ENCODE results near the gene MKI67.
A peak's percentile ranks its signal among the peaks of the same experiment; 100 is the strongest.

MKI67 gene

DNA sequence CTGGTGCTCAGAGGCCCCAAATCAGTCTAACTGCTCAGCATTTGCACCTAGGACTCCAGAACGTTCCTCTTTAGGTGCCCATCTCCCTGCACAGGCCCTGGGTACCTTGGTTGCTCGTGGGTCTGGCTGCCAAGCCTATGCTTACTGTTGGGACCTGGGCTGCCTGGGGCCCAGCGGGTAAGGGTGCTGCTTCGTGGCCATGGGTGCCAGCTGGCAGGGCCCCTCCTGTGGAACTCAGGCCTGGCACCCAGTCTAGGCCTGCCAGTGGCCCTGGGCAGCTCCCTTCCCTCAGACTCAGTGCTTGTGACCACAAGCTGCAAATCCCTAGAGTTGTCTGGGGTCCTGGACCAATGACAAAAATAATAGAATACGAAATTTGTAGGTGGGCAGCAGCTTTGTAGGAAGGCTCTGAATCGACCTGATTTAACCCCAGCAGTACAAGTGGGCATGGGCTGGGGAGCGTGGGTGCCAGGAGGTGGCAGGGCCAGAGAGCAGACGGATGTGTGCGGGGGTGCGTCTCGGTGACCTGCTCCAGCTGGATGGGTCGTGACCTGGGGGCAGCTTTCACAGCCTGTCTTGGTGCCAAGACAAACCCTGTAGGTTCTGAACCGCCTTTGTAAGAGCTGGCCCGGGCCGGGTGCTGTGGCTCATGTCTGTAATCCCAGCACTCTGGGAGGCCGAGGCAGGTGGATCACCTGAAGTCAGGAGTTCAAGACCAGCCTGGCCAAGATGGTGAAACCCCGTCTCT is 69.7 kb downstream of the MKI67 start:
- TF ChIP-seq Cebpa-rat (IDR thresholded peaks at IDR 0.05): no peak
- Histone ChIP-seq H3K4me3 (no peak overlapping the region), H3K4me1 (peaks cover 92% of the 10 kb centered on the region), H4K20me1 (peaks cover 79% of the 10 kb centered on the region), H3K9me3 (no peaks in the 10 kb centered on the region), H3K27me3 (no peaks in the 10 kb centered on the region), H3K4me2 (no peak overlapping the region), H3K9ac (no peak overlapping the region), H3K27ac (no peak overlapping the region), H3K36me3 (peaks cover 96% of the 10 kb centered on the region)

DNA sequence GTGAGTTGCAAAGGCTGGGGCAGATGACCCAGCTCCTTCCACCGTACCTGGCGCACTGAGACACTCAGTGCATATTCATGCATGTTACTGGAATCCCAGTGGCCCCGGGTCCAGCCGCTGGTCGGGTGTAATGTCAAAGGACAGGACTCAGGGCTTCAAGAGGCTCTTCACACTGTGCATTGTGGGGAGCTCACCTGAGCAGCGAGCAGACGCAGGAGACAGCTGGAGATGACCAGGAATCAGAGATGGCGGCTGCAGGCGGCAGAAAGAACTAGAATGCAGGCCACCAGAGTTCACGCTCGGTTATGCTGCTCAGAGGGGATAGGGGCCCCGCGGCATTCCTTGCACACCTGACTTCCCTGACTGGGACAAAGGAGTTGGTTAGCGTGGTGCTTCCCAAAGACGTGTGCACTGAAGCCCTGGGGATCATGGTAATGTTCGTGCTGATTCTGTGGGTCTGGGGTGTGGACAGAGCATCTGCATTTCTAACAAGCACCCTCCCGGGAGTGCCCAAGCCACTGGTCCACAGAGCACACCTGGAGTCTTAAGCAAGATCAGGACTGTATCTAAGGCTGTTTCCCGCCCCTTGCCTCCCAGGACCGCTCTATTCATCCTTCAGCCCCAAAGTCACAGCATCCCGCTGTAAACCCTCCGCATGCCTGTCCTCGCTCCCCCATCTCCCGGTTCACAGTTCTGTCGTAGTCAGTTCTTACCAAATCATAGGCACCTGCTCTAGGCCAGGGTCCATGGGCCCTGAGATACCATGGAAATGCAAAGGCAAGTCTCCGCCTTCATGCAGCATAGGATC is 71.0 kb downstream of the MKI67 start:
- peaks cover 92% of the 10 kb centered on the region for H3K4me1 ChIP-seq
- H3K4me3 ChIP-seq: no peak overlapping the region
- H3K36me3 ChIP-seq: peaks cover 99% of the 10 kb centered on the region
- no peak overlapping the region for H3K9ac ChIP-seq
- no peak overlapping the region for H3K4me2 ChIP-seq
- H3K27me3 ChIP-seq: no peaks in the 10 kb centered on the region
- H3K27ac ChIP-seq: peak overlapping the region; percentile 50; the same call in 1 of the 2 replicates
- no peak for TF ChIP-seq Cebpa-rat (IDR thresholded peaks at IDR 0.05)
- peaks cover 91% of the 10 kb centered on the region for H4K20me1 ChIP-seq
- H3K9me3 ChIP-seq: no peaks in the 10 kb centered on the region

DNA sequence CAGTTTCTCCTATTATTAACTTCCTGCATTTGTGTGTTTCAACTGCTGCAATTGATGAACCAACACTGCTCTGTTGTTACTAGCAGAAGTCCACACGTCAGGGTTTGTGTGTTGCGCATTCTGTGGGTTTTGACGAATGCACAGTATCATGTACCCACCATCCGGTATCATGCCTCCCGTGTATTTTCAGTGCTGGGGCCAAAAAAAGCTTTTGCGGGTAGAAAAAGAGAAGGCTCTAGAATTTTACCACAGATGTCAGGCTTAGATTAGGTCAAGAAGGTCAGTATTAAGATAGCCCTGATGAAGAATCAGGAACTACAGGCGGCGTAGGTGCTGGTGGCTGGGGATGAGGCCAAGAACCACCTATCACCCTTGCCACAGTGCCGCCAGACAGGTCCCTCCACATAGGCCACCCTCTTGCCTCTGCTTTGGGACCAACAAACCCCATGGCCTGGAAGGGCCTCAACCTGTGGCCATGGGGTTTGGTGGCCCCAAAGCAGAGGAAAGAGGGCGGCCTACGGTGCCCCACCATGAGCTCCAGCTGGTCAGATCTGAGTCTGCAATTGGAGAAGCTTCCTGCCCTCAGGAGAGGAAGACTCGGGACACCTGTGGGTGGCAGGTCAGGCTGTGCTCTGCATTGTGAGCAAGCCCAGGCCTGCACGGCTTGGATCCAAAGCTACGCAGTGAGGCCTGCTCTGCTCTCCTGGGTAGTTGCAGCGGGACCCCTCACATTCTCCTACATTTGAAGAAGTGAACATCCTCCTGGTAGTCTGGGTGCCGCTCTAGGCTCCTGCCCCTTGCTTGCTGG is 71.9 kb downstream of the MKI67 start:
- H3K4me2 ChIP-seq: no peak overlapping the region
- H3K27me3 ChIP-seq: no peaks in the 10 kb centered on the region
- no peaks in the 10 kb centered on the region for H3K9me3 ChIP-seq
- no peak overlapping the region for H3K4me3 ChIP-seq
- H3K36me3 ChIP-seq: peaks cover 98% of the 10 kb centered on the region
- peak overlapping the region; percentile 50 for H3K27ac ChIP-seq
- H3K4me1 ChIP-seq: peaks cover 91% of the 10 kb centered on the region
- peaks cover 92% of the 10 kb centered on the region for H4K20me1 ChIP-seq
- H3K9ac ChIP-seq: no peak overlapping the region
- TF ChIP-seq Cebpa-rat (IDR thresholded peaks at IDR 0.05): no peak

DNA sequence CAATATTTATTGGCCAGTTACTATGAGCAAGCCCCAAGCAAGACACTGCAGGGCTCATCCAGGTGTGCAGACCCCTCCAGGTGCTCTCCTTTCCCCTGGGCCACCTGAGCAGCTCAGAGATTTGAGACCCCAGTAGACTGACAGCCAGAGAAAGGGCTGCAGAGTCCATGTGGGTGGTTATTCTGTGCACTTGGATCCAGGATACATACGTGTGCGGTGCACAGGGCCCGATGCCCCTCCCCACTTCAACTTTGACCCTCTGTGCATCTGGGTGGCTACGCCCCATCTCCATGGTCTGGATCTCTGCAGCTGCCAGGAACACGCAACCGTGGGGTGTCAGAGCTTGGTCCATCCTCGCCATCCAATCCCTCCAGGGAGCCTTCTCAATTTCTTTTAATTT is 72.9 kb downstream of the MKI67 start:
- TF ChIP-seq Cebpa-rat (IDR thresholded peaks at IDR 0.05): no peak
- H3K4me3 ChIP-seq: no peak overlapping the region
- 0 out of 2 replicates have a peak overlapping the region, but pooled peaks have one; percentile 93 for H3K4me2 ChIP-seq
- H3K27me3 ChIP-seq: no peaks in the 10 kb centered on the region
- no peaks in the 10 kb centered on the region for H3K9me3 ChIP-seq
- no peak overlapping the region; the same call in 1 of the 2 replicates for H3K27ac ChIP-seq
- peaks cover 87% of the 10 kb centered on the region for H3K4me1 ChIP-seq
- H3K9ac ChIP-seq: no peak overlapping the region
- peaks cover 90% of the 10 kb centered on the region for H3K36me3 ChIP-seq
- H4K20me1 ChIP-seq: peaks cover 82% of the 10 kb centered on the region

DNA sequence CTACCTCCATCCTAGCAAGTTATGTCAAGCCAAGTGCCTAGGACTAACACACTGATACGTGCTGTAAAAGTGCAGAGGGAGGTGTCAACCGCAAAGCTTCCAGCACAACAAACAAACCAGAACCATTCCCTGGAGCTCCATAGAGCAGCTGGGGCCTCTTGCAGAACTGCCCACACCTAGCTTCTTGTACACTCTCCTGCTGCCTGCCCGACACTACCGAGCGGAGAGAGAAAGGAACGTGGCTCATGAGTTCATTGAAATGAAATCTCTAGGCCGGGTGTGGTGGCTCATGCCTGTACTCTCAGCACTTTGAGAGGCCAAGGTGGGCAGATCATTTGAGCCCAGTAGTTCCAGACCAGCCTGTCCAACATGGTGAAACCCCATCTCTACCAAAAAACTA is 73.5 kb downstream of the MKI67 start:
- Histone ChIP-seq H3K4me3 (no peak overlapping the region), H3K4me1 (peaks cover 81% of the 10 kb centered on the region), H3K27me3 (no peaks in the 10 kb centered on the region), H3K9me3 (no peaks in the 10 kb centered on the region), H3K36me3 (peaks cover 83% of the 10 kb centered on the region), H3K4me2 (peak overlapping the region; percentile 93), H3K9ac (no peak overlapping the region), H3K27ac (peak overlapping the region; percentile 54; the same call in 1 of the 2 replicates), H4K20me1 (peaks cover 75% of the 10 kb centered on the region)
- no peak for TF ChIP-seq Cebpa-rat (IDR thresholded peaks at IDR 0.05)

DNA sequence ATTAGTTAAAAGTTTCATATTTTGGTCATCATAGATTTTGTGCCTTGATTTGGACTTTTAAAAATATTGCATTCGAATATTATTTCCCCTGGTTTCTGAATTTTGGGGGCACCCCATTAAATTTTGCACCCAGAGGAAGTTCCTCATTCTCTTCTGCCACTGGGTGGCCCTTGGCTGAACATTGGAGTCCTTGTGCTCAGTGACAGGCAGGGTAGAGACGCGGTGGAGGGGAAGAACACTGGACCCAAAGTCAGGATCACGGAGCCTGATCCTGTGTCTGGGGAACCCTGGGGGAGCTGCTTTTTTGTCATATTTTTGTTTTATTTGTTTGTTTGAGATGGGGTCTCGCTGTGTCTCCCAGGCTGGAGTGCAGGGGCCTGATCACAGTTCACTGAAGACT is 74.7 kb downstream of the MKI67 start:
- TF ChIP-seq Cebpa-rat (IDR thresholded peaks at IDR 0.05): no peak
- Histone ChIP-seq H3K27me3 (no peaks in the 10 kb centered on the region), H3K27ac (peak overlapping the region; percentile 54), H3K4me1 (peaks cover 79% of the 10 kb centered on the region), H4K20me1 (peaks cover 64% of the 10 kb centered on the region), H3K36me3 (peaks cover 72% of the 10 kb centered on the region), H3K4me2 (peak overlapping the region; percentile 93), H3K9me3 (no peaks in the 10 kb centered on the region), H3K4me3 (no peak overlapping the region; the same call in 1 of the 2 replicates), H3K9ac (peak overlapping the region; percentile 48; the same call in 1 of the 2 replicates)

DNA sequence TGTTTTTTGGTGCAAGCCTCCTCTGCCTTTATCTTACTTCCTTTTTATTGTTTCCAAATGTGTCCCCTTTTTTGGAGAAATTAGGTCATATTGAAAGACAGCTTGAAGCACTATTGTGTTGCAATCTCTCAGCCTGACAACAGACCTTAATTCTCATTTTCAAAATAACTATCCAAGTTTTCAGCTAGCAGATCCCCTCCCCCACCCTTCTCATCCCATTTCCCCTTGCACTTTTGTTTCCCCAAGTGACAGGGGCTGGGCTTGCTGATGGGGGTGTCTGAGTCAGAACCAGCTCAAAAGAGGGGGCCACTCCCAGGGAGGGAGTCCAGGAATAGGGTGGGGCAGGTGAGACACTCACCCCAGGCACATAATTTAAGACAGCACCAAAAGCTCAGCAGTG is 75.3 kb downstream of the MKI67 start:
- Histone ChIP-seq H3K9me3 (no peaks in the 10 kb centered on the region), H3K27ac (peak overlapping the region; percentile 54), H3K36me3 (peaks cover 66% of the 10 kb centered on the region), H3K4me1 (peaks cover 81% of the 10 kb centered on the region), H3K4me2 (peak overlapping the region; percentile 93), H4K20me1 (peaks cover 58% of the 10 kb centered on the region), H3K4me3 (peak overlapping the region; percentile 85), H3K27me3 (no peaks in the 10 kb centered on the region), H3K9ac (peak overlapping the region; percentile 48)
- TF ChIP-seq Cebpa-rat (IDR thresholded peaks at IDR 0.05): no peak

DNA sequence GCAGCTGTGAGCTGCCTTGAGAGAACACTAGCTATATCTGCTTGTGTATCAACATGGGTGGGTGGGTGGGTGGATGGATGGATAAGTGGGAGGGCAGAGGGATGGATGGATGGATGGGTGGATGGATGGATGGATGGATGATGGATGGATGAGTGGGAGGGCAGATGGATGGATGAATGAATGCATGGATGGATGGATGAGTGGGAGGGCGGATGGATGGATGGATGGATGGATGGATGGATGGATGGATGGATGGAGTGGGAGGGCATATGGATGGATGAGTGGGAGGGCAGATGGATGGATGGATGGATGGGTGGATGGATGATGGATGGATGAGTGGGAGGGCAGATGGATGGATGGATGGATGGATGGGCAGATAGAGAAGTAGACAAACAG is 76.1 kb downstream of the MKI67 start:
- TF ChIP-seq Cebpa-rat (IDR thresholded peaks at IDR 0.05): no peak
- H3K4me2 ChIP-seq: peak overlapping the region; percentile 93
- peaks cover 57% of the 10 kb centered on the region for H3K36me3 ChIP-seq
- H3K9ac ChIP-seq: no peak overlapping the region
- peaks cover 50% of the 10 kb centered on the region for H4K20me1 ChIP-seq
- H3K27ac ChIP-seq: no peak overlapping the region
- H3K4me1 ChIP-seq: peaks cover 84% of the 10 kb centered on the region
- peak overlapping the region; percentile 85 for H3K4me3 ChIP-seq
- H3K27me3 ChIP-seq: no peaks in the 10 kb centered on the region
- no peaks in the 10 kb centered on the region for H3K9me3 ChIP-seq
